Liver (tissue), 3 donors: Measurements from ENCODE around the gene FNDC1.

Source experiments
- EGR1 ChIP-seq, 2 donors: IDR thresholded peaks; 2 replicates each; pipeline ENCODE4 v1.6.1; 2016 to 2018; ENCODE audit warnings: antibody characterized with exemption in 2 of 2, low read depth in 2 of 2
- FOXA1 ChIP-seq: IDR thresholded peaks from 2 replicates; pipeline ENCODE4 v1.6.1; 2016; ENCODE audit warnings: antibody characterized with exemption
- RAD21 ChIP-seq, 2 donors: IDR thresholded peaks; 2 replicates each; pipeline ENCODE4 v1.6.1; 2016; ENCODE audit warnings: antibody characterized with exemption in 2 of 2, mild to moderate bottlenecking in 2 of 2
- RXRA ChIP-seq, 2 donors: IDR thresholded peaks; 2 replicates each; pipeline ENCODE4 v1.6.1; 2017 to 2018; ENCODE audit warnings: antibody characterized with exemption in 2 of 2, mild to moderate bottlenecking in 1 of 2
- TAF1 ChIP-seq: conservative IDR thresholded peaks from 2 replicates; pipeline ENCODE4 v1.6.1; 2016; ENCODE audit warnings: antibody characterized with exemption, mild to moderate bottlenecking
- TF ChIP-seq, protein P1 (sequence below): fragments of 150-350 bp; IDR thresholded peaks from 2 replicates; pipeline ENCODE4 v1.5.1; 2017; ENCODE audit warnings: improper control_type of control experiment, low read depth, low read length; ENCODE audit not compliant: missing input control
- TF ChIP-seq, protein P2 (sequence below): IDR thresholded peaks from 2 replicates; pipeline ENCODE4 v1.6.1; 2016; ENCODE audit warnings: antibody characterized with exemption, mild to moderate bottlenecking
- donor health status: healthy.
- donor health status: healthy.

DNA sequence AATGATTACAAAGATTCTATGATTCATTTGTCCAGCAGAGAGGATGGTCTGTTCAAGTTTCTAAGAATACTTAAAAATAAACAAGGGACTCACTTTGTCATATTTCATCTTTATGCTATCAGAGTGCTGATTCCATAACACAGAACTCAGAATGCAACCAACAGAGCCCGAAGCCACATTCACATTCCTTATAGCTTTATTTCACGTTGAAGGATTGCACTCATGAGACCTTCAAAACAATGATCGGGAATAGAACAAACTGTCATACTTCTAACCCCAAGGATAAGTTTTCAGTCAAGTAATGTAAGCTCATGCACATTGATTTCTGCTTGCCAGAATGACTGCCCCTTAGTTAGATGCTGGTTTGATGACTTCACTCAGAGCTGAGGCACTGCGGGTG is 25.2 kb downstream of the FNDC1 start:
- TF ChIP-seq, protein P1, sequence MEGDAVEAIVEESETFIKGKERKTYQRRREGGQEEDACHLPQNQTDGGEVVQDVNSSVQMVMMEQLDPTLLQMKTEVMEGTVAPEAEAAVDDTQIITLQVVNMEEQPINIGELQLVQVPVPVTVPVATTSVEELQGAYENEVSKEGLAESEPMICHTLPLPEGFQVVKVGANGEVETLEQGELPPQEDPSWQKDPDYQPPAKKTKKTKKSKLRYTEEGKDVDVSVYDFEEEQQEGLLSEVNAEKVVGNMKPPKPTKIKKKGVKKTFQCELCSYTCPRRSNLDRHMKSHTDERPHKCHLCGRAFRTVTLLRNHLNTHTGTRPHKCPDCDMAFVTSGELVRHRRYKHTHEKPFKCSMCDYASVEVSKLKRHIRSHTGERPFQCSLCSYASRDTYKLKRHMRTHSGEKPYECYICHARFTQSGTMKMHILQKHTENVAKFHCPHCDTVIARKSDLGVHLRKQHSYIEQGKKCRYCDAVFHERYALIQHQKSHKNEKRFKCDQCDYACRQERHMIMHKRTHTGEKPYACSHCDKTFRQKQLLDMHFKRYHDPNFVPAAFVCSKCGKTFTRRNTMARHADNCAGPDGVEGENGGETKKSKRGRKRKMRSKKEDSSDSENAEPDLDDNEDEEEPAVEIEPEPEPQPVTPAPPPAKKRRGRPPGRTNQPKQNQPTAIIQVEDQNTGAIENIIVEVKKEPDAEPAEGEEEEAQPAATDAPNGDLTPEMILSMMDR, result no peak
- TF ChIP-seq RXRA (IDR thresholded peaks at IDR 0.05), result no peak
- TF ChIP-seq FOXA1, result no peak
- no peak for TF ChIP-seq RAD21 (IDR thresholded peaks at IDR 0.05)
- TF ChIP-seq, protein P2, sequence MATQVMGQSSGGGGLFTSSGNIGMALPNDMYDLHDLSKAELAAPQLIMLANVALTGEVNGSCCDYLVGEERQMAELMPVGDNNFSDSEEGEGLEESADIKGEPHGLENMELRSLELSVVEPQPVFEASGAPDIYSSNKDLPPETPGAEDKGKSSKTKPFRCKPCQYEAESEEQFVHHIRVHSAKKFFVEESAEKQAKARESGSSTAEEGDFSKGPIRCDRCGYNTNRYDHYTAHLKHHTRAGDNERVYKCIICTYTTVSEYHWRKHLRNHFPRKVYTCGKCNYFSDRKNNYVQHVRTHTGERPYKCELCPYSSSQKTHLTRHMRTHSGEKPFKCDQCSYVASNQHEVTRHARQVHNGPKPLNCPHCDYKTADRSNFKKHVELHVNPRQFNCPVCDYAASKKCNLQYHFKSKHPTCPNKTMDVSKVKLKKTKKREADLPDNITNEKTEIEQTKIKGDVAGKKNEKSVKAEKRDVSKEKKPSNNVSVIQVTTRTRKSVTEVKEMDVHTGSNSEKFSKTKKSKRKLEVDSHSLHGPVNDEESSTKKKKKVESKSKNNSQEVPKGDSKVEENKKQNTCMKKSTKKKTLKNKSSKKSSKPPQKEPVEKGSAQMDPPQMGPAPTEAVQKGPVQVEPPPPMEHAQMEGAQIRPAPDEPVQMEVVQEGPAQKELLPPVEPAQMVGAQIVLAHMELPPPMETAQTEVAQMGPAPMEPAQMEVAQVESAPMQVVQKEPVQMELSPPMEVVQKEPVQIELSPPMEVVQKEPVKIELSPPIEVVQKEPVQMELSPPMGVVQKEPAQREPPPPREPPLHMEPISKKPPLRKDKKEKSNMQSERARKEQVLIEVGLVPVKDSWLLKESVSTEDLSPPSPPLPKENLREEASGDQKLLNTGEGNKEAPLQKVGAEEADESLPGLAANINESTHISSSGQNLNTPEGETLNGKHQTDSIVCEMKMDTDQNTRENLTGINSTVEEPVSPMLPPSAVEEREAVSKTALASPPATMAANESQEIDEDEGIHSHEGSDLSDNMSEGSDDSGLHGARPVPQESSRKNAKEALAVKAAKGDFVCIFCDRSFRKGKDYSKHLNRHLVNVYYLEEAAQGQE, result no peak
- no peak for TF ChIP-seq EGR1 (IDR thresholded peaks at IDR 0.05; ENCODE audit: low read depth in 2 of 2)
- no peak for TF ChIP-seq TAF1
